Fibroblast of the aortic adventitia (primary cell): ENCODE data around the gene ZNF708. TPM values are rescaled to one million over a fixed set of nuclear protein-coding genes. Genes with fewer than 3 reads are reported as not detected.
"Not testable (repeated sequence)": the region's sequence is repeated elsewhere in the genome, so short reads cannot be mapped to it uniquely, and the experiment has no call there.

Experiments
- DNase-seq: peaks from one replicate; pipeline ENCODE4 v3.0.0-alpha.2; 2010; ENCODE audit warnings: low read depth
- H3K4me3 ChIP-seq: 2 replicates; pipeline ENCODE4 v1.5.1; 2011; ENCODE audit warnings: low read depth, mild to moderate bottlenecking, control low read depth, low read length, moderate library complexity
- CTCF ChIP-seq: IDR thresholded peaks from 2 replicates; pipeline ENCODE4 v1.5.1; 2011; ENCODE audit warnings: mild to moderate bottlenecking, low read length, control low read depth, inconsistent platforms; ENCODE audit not compliant: insufficient read depth
- total RNA-seq: library from RNA; depleted of rRNA; stranded (reverse); fragments of >200 nt; gene quantifications from 2 replicates; pipeline ENCODE4 v1.2.3, GENCODE V29; 2012; ENCODE audit warnings: low replicate concordance

ZNF708 gene
- total RNA-seq, 1 donor = 8.8 TPM

- DNase-seq = no peak
- no peak overlapping the region for H3K4me3 ChIP-seq
- no peak for TF ChIP-seq CTCF
These were observed 20.4 kb downstream of the ZNF708 start for GRCh38 chr19:21308773-21309172.

DNA sequence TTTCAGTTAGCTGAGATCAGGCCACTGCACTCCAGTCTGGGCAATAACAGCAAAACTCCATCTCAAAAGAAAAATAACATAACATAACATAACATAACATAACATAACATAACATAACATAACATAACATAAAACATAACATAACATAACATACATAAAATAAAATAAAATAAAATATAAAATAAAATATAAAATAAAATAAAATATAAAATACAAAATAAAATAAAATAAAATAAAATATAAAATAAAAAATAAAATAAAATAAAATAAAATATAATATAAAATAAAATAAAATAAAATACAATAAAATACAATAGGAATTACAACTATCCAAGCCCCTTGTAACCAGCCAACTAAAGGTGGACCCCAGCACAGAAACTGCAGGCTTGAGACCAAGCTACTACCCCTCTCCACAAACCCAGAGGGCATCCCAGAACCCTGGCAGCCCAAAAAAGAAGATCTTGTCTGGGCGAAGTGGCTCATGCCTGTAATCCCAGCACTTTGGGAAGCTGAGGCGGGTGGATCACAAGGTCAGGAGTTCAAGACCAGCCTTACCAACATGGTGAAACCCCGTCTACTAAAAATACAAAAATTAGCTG is 22.2 kb downstream of the ZNF708 start:
- H3K4me3 ChIP-seq, DNase-seq: not testable (repeated sequence)

GRCh38 chr19:21293768-21294167 is 35.4 kb downstream of the ZNF708 start:
- not testable (repeated sequence) for DNase-seq, H3K4me3 ChIP-seq

GRCh38 chr19:21269813-21270212 is 59.4 kb downstream of the ZNF708 start:
- no peak for DNase-seq
- TF ChIP-seq CTCF = no peak
- H3K4me3 ChIP-seq = no peak overlapping the region

DNA sequence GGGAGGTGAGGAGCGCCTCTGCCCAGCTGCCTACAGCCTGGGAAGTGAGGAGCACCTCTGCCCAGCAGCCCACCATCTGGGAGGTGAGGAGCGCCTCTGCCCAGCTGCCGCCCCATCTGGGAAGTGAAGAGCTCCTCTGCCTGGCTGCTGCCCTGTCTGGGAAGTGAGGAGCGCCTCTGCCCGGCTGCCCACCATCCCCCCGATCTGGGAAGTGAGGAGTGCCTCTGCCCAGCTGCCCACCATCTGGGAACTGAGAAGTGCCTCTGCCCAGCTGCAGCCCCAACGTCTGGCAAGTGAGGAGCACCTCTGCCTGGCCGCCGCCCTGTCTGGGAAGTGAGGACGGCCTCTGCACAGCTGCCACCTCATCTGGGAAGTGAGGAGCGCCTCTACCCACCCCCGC is 64.3 kb downstream of the ZNF708 start:
- H3K4me3 ChIP-seq = no peak overlapping the region
- no peak for TF ChIP-seq CTCF
- DNase-seq = no peak

DNA sequence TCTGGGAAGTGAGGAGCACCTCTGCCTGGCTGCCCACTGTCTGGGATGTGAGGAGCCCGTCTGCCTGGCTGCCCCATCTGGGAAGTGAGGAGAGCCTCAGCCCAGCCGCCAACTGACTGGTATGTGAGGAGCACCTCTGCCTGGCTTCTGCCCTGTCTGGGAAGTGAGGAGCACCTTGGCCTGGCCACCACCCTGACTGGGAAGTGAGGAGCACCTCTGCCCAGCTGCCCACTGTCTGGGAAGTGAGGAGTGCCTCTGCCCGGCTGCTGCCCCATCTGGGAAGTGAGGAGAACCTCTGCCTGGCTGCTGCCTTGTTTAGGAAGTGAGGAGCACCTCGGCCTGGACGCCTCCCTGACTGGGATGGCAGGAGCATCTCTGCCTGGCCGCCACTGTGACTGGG is 64.8 kb downstream of the ZNF708 start:
- DNase-seq = no peak
- no peak overlapping the region for H3K4me3 ChIP-seq
- TF ChIP-seq CTCF = no peak

- not testable (repeated sequence) for H3K4me3 ChIP-seq, DNase-seq
These were observed 68.3 kb downstream of the ZNF708 start for GRCh38 chr19:21260848-21261381.

DNA sequence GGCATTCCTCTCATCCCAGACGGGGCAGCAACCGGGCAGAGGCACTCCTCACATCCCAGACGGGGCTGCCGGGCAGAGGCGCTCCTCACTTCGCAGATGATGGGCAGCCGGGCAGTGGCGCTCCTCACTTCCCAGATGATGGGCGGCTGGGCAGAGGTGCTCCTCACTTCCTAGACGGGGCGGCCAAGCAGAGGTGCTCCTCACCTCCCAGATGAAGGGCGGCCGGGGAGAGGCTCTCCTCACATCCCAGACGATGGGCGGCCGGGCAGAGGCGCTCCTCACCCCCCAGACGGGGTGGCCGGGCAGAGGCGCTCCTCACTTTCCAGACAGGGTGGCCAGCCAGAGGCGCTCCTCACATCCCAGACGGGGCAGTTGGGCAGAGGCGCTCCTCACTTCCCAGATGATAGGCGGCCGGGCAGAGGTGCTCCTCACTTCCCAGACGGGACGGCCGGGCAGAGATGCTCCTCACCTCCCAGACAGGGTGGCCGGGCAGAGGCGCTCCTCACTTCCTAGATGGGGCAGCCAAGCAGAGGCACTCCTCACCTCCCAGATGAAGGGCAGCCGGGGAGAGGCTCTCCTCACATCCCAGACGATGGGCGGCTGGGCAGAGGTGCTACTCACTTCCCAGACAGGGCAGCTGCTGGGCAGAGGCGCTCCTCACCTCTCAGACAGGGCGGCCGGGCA is 68.9 kb downstream of the ZNF708 start:
- no peak for TF ChIP-seq CTCF
- H3K4me3 ChIP-seq = no peak overlapping the region
- DNase-seq = no peak

- H3K4me3 ChIP-seq, DNase-seq: not testable (repeated sequence)
These were observed 69.6 kb downstream of the ZNF708 start for GRCh38 chr19:21259421-21260124.
